Activated CD8-positive, alpha-beta memory T cell treated with anti-CD3 and anti-CD28 coated beads, Interleukin-2, amount 50 U/mL, for 24 hours (primary cell): ENCODE results near the gene F12.
"Not testable (repeated sequence)": the region's sequence is repeated elsewhere in the genome, so short reads cannot be mapped to it uniquely, and the experiment has no call there.

Experiments used
- DNase-seq: peaks from one replicate; pipeline ENCODE4 v3.0.0-alpha.2; 2020; ENCODE audit errors: extremely low read depth

F12 gene

GRCh38 chr5:177388521-177389052, 20.8 kb downstream of the F12 start:
- DNase-seq: no peak

- no peak for DNase-seq
Observed at GRCh38 chr5:177387405-177387804, 22.0 kb downstream of the F12 start.

GRCh38 chr5:177386542-177386941, 22.8 kb downstream of the F12 start:
- DNase-seq: no peak

DNA sequence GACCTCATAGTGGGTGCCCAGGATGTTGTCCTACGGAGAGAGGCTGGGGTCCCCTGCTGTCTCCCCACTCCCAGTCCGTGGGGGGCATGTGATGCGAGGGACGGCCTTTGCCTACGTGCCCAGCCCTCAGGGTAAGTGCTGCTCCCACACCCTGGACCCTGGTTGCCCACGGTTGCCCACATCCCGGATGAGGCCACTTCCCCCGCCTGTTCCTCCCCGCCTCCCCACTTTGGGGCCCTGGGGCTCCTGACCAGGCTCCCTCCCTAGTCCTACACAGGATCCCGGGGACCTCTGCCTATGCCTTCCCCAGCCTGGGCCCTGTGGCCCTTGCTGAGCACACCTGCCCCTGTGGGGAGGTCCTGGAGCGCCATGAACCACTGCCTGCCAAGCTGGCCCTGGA, 23.6 kb downstream of the F12 start:
- no peak for DNase-seq

DNA sequence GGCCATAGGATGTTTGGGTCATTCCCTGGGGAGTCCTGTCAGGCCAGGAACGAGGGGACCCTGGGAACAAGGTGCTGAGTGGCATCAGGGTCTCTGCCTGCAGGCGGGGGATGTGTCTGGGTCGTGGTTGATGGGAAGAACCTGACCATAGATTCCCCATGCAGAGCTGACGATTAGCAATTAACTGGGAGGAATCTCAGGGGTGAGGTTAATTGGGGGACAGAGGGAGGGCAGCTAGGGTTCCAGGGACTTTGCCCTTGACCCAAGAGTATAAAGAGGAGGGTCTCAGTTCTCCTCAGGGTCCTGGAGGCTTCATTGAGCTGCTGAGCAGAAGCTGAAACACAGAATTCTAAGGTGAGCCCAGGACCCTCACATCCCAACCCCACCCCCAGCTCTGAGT, 25.2 kb downstream of the F12 start, which contains the start of gene SLC34A1:
Gene SLC34A1, plus strand, starts transcription at position 301 of the 400 bp plus-strand sequence. CDS start 1,308 bp downstream, outside the sequence.
- no peak for DNase-seq

DNA sequence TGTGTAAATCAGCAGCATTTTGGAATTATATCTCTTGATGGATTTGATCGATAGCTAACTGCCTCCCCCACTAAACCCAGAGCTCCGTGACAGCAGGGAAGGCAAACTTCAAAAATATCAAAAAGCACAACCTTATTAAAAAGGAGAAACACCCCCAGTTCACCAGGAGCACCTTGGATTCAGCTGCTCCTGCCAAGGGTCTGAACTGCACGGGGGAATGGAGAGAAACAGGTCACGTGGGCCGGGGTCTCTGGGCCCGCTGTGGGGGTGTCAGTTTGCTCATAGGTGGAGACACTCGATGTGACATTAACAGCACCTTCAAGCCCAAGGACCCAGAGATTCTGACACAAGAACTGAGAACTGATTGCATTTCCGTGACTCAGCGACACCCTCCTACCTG, 26.2 kb downstream of the F12 start:
- DNase-seq: no peak

GRCh38 chr5:177382423-177383029, 26.8 kb downstream of the F12 start:
- DNase-seq: no peak

DNA sequence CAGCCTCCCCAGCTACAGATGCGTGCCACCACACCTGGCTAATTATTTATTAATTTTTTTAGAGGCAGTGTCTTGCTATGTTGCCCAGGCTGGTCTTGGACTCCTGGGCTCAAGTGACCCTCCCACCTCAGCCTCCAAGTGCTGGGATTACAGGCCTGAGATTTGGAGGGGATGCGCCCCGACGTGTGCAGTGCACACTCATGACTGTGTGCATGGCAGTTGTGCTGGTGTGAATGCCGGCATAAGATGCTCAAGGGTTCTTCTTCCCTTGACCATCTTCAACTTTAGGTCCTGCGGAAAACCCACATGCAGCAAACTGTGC, 28.6 kb downstream of the F12 start:
- no peak for DNase-seq

GRCh38 chr5:177378884-177379883, 30.2 kb downstream of the F12 start:
- DNase-seq: no peak

GRCh38 chr5:177377851-177378776, 31.2 kb downstream of the F12 start:
- DNase-seq: no peak

DNA sequence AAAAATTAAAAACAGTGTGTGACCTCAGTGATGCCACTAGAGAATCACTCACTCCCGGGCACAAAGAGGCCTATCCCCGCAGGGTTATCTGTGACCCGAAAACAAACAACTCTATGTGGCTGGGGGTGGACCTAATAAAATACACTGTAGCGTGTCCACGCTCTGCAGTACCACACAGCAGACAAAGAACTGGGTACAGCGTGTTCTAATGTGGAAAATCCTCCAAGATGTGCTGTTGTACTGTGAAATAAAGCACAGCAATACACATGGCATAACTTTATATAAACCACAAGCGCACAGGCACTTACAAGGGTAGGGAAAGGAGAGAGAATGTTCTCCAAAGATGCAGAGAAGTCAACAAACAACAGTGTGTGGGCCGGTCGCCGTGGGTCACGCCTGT, 33.3 kb downstream of the F12 start:
- no peak for DNase-seq

- not testable (repeated sequence) for DNase-seq
Observed at GRCh38 chr5:177375516-177375915, 33.8 kb downstream of the F12 start.

- no peak for DNase-seq
Observed at GRCh38 chr5:177374211-177374610, 35.2 kb downstream of the F12 start.

DNA sequence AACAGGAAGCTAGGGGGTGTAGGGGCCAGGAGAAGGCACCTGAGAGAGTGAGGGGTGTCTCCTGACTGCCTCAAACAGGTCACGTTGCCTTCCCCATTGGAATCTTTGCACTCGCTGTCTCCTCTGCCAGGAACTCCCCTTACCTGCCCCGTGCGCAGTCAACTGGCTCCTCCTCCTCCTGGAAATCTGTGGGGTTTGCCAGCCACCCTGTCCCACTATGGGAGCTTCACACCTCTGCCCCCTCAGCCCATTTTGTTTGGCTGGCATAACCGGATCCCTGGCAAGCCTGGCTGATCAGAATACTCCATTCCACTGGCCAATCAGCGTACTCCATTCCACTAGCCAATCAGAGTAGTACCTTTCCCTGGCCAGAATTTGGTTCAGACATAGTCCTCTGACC, 35.6 kb downstream of the F12 start:
- DNase-seq: no peak

GRCh38 chr5:177372910-177373309, 36.5 kb downstream of the F12 start:
- no peak for DNase-seq

GRCh38 chr5:177372034-177372896, 37.1 kb downstream of the F12 start:
- no peak for DNase-seq

DNA sequence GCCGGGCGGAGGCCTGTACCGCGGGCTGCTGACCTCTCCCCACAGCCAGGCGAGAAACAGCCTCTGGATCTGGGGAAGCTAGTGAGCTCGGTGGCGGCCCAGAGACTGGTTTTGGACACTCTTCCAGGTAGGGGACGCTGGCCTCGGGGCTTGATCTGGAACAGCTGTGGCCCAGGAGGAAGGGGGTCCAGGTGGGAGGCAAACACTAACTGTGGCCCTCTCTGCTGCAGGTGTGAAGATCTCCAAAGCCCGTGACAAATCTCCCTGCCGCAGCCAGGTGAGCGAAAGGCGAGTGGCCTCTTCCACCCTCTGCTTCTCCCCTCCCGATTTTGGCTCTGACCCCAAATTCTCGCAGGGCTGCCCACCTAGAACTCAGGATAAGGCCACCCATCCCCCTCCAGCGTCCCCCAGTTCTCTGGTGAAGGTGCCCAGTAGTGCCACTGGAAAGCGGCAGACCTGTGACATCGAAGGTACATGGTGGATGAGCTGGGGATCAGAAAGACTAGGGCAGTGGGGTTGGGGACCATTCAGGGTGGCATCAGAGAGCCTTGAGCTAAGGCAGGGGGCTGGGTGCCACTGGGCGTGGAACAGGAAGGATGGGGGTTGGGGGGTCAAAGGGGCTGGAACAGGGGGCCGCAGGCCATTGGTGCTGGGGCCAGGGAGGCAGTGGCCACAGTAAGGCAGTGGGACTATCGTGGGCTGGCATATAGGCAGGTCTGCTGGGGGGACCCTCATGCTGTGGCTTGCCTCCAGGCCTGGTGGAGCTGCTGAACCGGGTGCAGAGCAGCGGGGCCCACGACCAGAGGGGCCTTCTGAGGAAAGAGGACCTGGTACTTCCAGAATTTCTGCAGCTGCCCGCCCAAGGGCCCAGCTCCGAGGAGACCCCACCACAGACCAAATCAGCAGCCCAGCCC, 38.0 kb downstream of the F12 start:
- no peak for DNase-seq

GRCh38 chr5:177370488-177371119, 38.8 kb downstream of the F12 start:
- no peak for DNase-seq
